Esophagus squamous epithelium (tissue), 5 donors: Measurements from ENCODE around the gene RARG. TPM values are rescaled to one million over a fixed set of nuclear protein-coding genes. Genes with fewer than 3 reads are reported as not detected.

Experiments
- DNase-seq: peaks from one replicate; lab custom pipeline; 2025; lab: John Stamatoyannopoulos, UW
- H3K27ac ChIP-seq, 4 donors: fragments of 200-600 bp; sonication (generic); one replicate each; pipeline ENCODE4 v1.5.1; 2016 to 2019; ENCODE audit warnings: mild to moderate bottlenecking in 1 of 4
- H3K27me3 ChIP-seq, 4 donors: fragments of 200-600 bp; sonication (generic); 1 replicate in 3 of 4; 2 replicates in 1 of 4; pipeline versions ENCODE4 v1.5.1 to v1.6.0; 2017 to 2021; ENCODE audit warnings: antibody characterized with exemption in 1 of 4
- H3K36me3 ChIP-seq, 3 donors: fragments of 200-600 bp; sonication (generic); one replicate each; pipeline ENCODE4 v1.5.1; 2016 to 2019
- H3K4me1 ChIP-seq, 3 donors: fragments of 200-600 bp; sonication (generic); one replicate each; pipeline ENCODE4 v1.5.1; 2017 to 2019
- H3K4me3 ChIP-seq, 4 donors: fragments of 200-600 bp; sonication (generic); 1 replicate in 3 of 4; 2 replicates in 1 of 4; pipeline ENCODE4 v1.5.1; 2016 to 2019; ENCODE audit warnings: mild to moderate bottlenecking in 2 of 4, moderate library complexity in 1 of 4
- H3K9me3 ChIP-seq, 3 donors: fragments of 200-600 bp; sonication (generic); one replicate each; pipeline ENCODE4 v1.5.1; 2016 to 2019
- POLR2A ChIP-seq, 4 donors: fragments of 450-650 bp; IDR thresholded peaks; one replicate each; pipeline ENCODE4 v1.6.1; 2017; ENCODE audit warnings: antibody characterized with exemption in 4 of 4, mild to moderate bottlenecking in 4 of 4, moderate library complexity in 3 of 4
- WGBS, 2 donors: methylation state at CpG; one replicate each; pipeline ENCODE4 v1.1.5; 2018; 5-methylcytosine and 5-hydroxymethylcytosine counted together
- intact Hi-C: fragments of 100-400 bp; cut with DNase I; formaldehyde crosslinking; loops from one replicate; pipeline ENCODE4 v1.15.0; 2022
- total RNA-seq, 4 donors: library from RNA; depleted of rRNA; stranded (reverse); fragments of >200 nt; gene quantifications; one replicate each; pipeline ENCODE4 v1.1.0, GENCODE V29; 2016
- TF ChIP-seq, protein P1 (sequence below), 6 experiments: fragments of 450-650 bp in 4 of 6; fragments of 200-600 bp in 2 of 6; sonication (generic) in 2 of 6; IDR thresholded peaks; one replicate each; pipeline ENCODE4 v1.5.1; 2016 to 2019; ENCODE audit warnings: antibody characterized with exemption in 6 of 6, mild to moderate bottlenecking in 4 of 6, moderate library complexity in 4 of 6
- donor health status: DM: yes; HTN: yes; CAD: no.

Gene RARG
- total RNA-seq, 4 donors from 2014 or later: 98.0 to 171 (median 125) TPM

DNA sequence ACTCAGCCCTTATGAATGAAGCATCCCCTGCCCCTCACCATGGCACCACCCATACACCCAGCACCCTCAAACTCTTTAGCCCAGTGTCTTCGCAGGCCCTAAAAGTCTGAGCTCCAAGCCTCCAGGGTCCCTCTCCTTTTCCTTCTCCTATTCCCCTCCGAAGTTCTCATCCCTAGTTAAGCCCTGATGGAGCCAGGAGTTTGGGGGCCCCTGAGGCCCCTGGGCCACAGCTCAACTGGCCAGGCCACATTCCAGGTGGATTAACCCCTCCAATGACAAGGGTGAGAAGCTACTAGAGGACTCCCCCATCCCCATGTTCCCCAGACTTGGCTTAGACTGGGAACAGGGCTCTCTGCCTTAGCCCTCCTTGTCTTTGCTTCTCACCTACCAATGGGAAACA, 2.6 kb downstream of the RARG start:
- Histone ChIP-seq H3K4me3 (peak overlapping the region; percentile 76 to 90 (median 78)), H3K27ac (peak overlapping the region; percentile 95 to 100 (median 98)), H3K27me3 (no peaks in the 10 kb centered on the region), H3K4me1 (peaks cover 56 to 99% (median 74%) of the 10 kb centered on the region in 3 donors), H3K36me3 (peaks cover 0 to 42% (median 11%) of the 10 kb centered on the region in 3 donors), H3K9me3 (no peaks in the 10 kb centered on the region)
- no peak for DNase-seq
- intact Hi-C loops: no loop called here
- TF ChIP-seq, protein P1, sequence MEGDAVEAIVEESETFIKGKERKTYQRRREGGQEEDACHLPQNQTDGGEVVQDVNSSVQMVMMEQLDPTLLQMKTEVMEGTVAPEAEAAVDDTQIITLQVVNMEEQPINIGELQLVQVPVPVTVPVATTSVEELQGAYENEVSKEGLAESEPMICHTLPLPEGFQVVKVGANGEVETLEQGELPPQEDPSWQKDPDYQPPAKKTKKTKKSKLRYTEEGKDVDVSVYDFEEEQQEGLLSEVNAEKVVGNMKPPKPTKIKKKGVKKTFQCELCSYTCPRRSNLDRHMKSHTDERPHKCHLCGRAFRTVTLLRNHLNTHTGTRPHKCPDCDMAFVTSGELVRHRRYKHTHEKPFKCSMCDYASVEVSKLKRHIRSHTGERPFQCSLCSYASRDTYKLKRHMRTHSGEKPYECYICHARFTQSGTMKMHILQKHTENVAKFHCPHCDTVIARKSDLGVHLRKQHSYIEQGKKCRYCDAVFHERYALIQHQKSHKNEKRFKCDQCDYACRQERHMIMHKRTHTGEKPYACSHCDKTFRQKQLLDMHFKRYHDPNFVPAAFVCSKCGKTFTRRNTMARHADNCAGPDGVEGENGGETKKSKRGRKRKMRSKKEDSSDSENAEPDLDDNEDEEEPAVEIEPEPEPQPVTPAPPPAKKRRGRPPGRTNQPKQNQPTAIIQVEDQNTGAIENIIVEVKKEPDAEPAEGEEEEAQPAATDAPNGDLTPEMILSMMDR (IDR thresholded peaks at IDR 0.05): no peak
- TF ChIP-seq POLR2A (IDR thresholded peaks at IDR 0.05): no peak
- WGBS, 2 donors: 65 to 83% methylated on average over 2 of the region's 2 CpGs

DNA sequence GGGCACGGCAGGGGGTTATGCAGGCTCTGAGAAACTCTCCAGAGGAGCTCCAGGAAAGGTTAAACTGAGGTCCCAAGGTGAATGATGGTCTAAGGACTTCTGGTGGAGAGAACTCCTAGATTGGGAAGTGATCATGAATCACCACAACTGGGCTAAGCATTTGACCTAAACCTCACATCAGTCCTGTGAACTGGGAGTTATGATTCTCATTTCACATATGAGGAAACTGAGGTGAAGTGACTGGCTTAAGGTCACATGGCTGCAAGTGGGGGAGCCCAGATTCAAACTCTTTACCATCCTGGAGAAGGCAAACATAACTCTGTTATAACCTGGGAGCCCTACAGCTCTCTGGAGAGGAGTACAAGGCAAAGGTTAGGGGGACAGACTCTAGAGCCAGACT, 4.2 kb downstream of the RARG start:
- Histone ChIP-seq H3K9me3 (no peaks in the 10 kb centered on the region), H3K27me3 (no peaks in the 10 kb centered on the region), H3K4me3 (no peak overlapping the region), H3K36me3 (peaks cover 0 to 42% (median 11%) of the 10 kb centered on the region in 3 donors), H3K27ac (peak overlapping the region; percentile 95 to 100 (median 98)), H3K4me1 (peaks cover 58 to 99% (median 74%) of the 10 kb centered on the region in 3 donors)
- DNase-seq: no peak
- TF ChIP-seq, protein P1 (IDR thresholded peaks at IDR 0.05): no peak
- TF ChIP-seq POLR2A (IDR thresholded peaks at IDR 0.05): no peak
- 63% methylated on average over 1 of the region's 1 CpG; no CpG with 5 or more reads in 1 of the 2 donors for WGBS, 2 donors
- intact Hi-C loops: no loop called here

DNA sequence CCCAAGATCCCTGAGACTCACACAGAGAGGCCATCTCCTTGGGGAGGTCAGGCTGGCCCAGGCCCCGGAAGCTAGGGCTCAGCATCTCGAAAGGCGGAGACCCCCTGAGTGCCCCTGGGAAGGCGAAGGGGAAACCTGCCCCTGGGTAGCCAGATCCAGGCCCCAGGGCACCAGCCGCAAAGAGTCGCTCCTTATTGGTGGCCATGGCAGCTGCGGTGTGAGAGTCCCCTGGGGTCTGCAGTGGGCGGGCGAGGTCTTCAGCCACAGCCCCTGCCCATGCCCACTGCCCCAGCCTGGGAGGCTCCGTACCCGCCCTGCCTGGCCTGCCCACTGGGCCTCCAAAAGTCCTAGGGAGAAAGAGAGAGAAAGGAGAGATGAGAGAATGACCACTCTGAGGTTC, 4.7 kb downstream of the RARG start:
- Histone ChIP-seq H3K27me3 (no peaks in the 10 kb centered on the region), H3K4me1 (peaks cover 58 to 99% (median 74%) of the 10 kb centered on the region in 3 donors), H3K36me3 (peaks cover 0 to 42% (median 11%) of the 10 kb centered on the region in 3 donors), H3K27ac (peak overlapping the region; percentile 95 to 100 (median 98)), H3K4me3 (no peak overlapping the region), H3K9me3 (no peaks in the 10 kb centered on the region)
- TF ChIP-seq, protein P1 (IDR thresholded peaks at IDR 0.05): no peak
- no peak for TF ChIP-seq POLR2A (IDR thresholded peaks at IDR 0.05)
- 100% methylated on average over 1 of the region's 11 CpGs; no CpG with 5 or more reads in 1 of the 2 donors for WGBS, 2 donors
- intact Hi-C loops: no loop called here
- DNase-seq: no peak

DNA sequence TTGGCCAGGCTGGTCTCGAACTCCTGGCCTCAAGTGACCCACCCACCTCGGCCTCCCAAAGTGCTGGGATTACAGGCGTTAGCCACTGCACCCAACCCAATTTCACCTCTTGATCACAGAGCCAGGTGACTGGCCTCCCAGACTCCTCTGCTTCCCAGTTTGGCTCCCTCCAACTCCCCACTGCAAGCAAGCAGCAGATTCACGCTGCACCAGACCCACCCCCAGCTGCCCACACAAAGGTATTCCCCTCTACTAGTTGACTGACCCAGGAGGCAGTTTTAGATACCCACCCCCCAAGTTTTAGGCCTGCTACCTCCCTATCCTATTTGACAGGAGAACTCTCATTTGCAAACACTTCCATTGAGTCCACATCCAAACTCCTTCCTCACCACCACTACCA, 5.2 kb downstream of the RARG start:
- Histone ChIP-seq H3K9me3 (no peaks in the 10 kb centered on the region), H3K4me3 (no peak overlapping the region), H3K4me1 (peaks cover 61 to 100% (median 80%) of the 10 kb centered on the region in 3 donors), H3K27ac (peak overlapping the region; percentile 95 to 100 (median 98)), H3K36me3 (peaks cover 0 to 42% (median 11%) of the 10 kb centered on the region in 3 donors), H3K27me3 (no peaks in the 10 kb centered on the region)
- 70 to 76% methylated on average over 2 to 4 of the region's 4 CpGs for WGBS, 2 donors
- intact Hi-C loops: no loop called here
- no peak for TF ChIP-seq POLR2A (IDR thresholded peaks at IDR 0.05)
- TF ChIP-seq, protein P1 (IDR thresholded peaks at IDR 0.05): no peak
- no peak for DNase-seq

DNA sequence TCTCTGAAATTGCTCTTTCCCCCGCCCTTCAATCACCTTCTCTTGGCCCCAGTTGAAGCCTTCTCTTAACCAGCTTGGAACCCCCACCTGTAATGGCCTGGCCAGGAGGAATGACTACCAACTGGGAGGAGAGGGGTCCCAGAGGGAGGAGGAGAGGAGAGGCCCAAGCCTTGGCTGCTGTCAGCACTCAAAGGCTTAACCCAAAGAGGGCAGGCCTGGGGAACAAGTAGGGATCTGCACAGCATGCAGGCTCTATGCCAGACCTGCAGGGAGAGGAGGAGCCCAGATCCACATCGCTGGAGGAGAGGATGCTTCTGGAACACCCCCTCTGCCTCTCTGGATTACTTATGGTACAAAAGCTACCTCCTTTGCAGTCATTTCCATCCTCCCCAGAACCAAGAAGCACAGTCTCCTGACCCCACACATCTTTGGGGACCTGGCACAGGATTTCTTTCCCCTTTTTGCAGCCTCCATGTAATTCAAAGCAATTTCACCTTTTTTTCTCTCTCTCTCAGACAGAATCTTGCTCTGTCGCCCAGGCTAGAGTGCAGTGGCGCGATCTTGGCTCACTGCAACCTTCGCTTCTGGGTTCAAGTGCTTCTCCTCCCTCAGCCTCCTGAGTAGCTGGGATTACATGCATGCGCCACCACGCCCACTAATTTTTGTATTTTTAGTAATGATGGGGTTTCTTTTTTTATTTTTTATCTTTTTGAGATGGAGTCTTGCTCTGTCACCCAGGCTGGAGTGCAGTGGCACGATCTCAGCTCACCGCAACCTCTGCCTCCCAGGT, 6.2 kb downstream of the RARG start:
- Histone ChIP-seq H3K27ac (peak overlapping the region; percentile 97 to 100 (median 99)), H3K36me3 (peaks cover 0 to 42% (median 11%) of the 10 kb centered on the region in 3 donors), H3K27me3 (no peaks in the 10 kb centered on the region), H3K4me1 (peaks cover 66 to 97% (median 80%) of the 10 kb centered on the region in 3 donors), H3K9me3 (no peaks in the 10 kb centered on the region), H3K4me3 (peak overlapping the region in 2 of 4 donors; percentile 14 to 20)
- peak in 1 of 4 donors; percentile 29 for TF ChIP-seq POLR2A (IDR thresholded peaks at IDR 0.05)
- TF ChIP-seq, protein P1 (IDR thresholded peaks at IDR 0.05): peak in 2 of 6 experiments; percentile 11 to 25
- 56 to 57% methylated on average over 9 to 10 of the region's 10 CpGs for WGBS, 2 donors
- intact Hi-C loops: no loop called here
- no peak for DNase-seq
